A673 (cell line): Measurements from ENCODE around the gene CAMSAP3. TPM values are rescaled to one million over a fixed set of nuclear protein-coding genes. Genes with fewer than 3 reads are reported as not detected.

Experiments used
- BruUV-seq: library from RNA; stranded (reverse); fragments of 400-500 nt; replicated peaks from 2 replicates; lab custom pipeline; 2021; lab: Mats Ljungman, UMichigan
- CTCF ChIA-PET: fragments of 300-600 bp; sonication (Branson Sonifier 250); formaldehyde crosslinking; loops from one replicate; lab custom pipeline; 2022; ENCODE audit warnings: antibody characterized with exemption; lab: Charles Lee
- POLR2A ChIA-PET: fragments of 300-600 bp; sonication (Branson Sonifier 250); formaldehyde crosslinking; loops from one replicate; lab custom pipeline; 2022; ENCODE audit warnings: antibody characterized with exemption; ENCODE audit not compliant: low non-redundant PET; lab: Charles Lee
- DNase-seq: peaks from one replicate; pipeline ENCODE4 v3.0.0-alpha.2; 2015; ENCODE audit warnings: low spot score
- H3K27ac ChIP-seq: fragments of 200-600 bp; sonication (generic); 2 replicates; pipeline ENCODE4 v1.5.1; 2016; ENCODE audit warnings: mixed run types, low read depth, mild to moderate bottlenecking, mixed read lengths, antibody characterized with exemption, low read length; ENCODE audit not compliant: poor library complexity, severe bottlenecking
- H3K27me3 ChIP-seq: fragments of 200-600 bp; sonication (generic); replicated peaks from 2 replicates; pipeline ENCODE4 v1.6.1; 2017; ENCODE audit warnings: mixed run types, low read depth, mild to moderate bottlenecking, mixed read lengths, antibody characterized with exemption, low read length; ENCODE audit not compliant: insufficient read depth, poor library complexity
- H3K36me3 ChIP-seq: fragments of 200-600 bp; sonication (generic); 2 replicates; pipeline ENCODE4 v1.6.1; 2016; ENCODE audit warnings: mixed run types, mild to moderate bottlenecking, mixed read lengths, antibody characterized with exemption, low read length; ENCODE audit not compliant: insufficient read depth, poor library complexity, severe bottlenecking
- H3K4me1 ChIP-seq: fragments of 200-600 bp; sonication (generic); 2 replicates; pipeline ENCODE4 v1.6.1; 2017; ENCODE audit warnings: mixed run types, mild to moderate bottlenecking, mixed read lengths, antibody characterized with exemption, low read length; ENCODE audit not compliant: insufficient read depth, poor library complexity, severe bottlenecking
- H3K4me3 ChIP-seq: fragments of 200-600 bp; sonication (generic); 2 replicates; pipeline ENCODE4 v1.5.1; 2016; ENCODE audit warnings: low read depth, mixed run types, mild to moderate bottlenecking, mixed read lengths, low read length; ENCODE audit not compliant: poor library complexity, severe bottlenecking
- H3K9me3 ChIP-seq: fragments of 200-600 bp; sonication (generic); 2 replicates; pipeline ENCODE4 v1.6.1; 2016; ENCODE audit warnings: mixed run types, low read depth, mild to moderate bottlenecking, mixed read lengths, antibody characterized with exemption, low read length; ENCODE audit not compliant: poor library complexity, severe bottlenecking
- CTCF ChIP-seq: fragments of 300-800, 200-600 bp; sonication (generic); conservative IDR thresholded peaks from 2 replicates; pipeline ENCODE4 v1.5.1; 2017; ENCODE audit warnings: low read depth, mild to moderate bottlenecking, antibody characterized with exemption, low read length, moderate library complexity, mixed read lengths
- EZH2 ChIP-seq: fragments of 200-600 bp; sonication (generic); IDR thresholded peaks from 2 replicates; pipeline ENCODE4 v1.6.1; 2017; ENCODE audit warnings: borderline replicate concordance, low read depth, mild to moderate bottlenecking, mixed read lengths, antibody characterized with exemption, low read length; ENCODE audit not compliant: poor library complexity, severe bottlenecking
- intact Hi-C: fragments of 100-400 bp; cut with micrococcal nuclease; formaldehyde crosslinking; loops from one replicate; pipeline ENCODE4 v1.10.0; 2022; ENCODE audit not compliant: unreplicated experiment
- total RNA-seq: library from RNA; stranded (reverse); gene quantifications from 2 replicates; pipeline ENCODE4 v1.2.3, GENCODE V29; 2021

The CAMSAP3 gene
- total RNA-seq, 1 experiment from 2014 or later, result 1.2 TPM

GRCh38 chr19:7579182-7579581, 16.5 kb upstream of the CAMSAP3 start:
- ChIA-PET CTCF (interaction anchor here (2.0 kb wide), 1 partner anchor 11 kb away, joined by 11 read pairs; no protein-coding TSS in a partner anchor), POLR2A (no interaction called here)
- TF ChIP-seq CTCF, result no peak
- no peak for TF ChIP-seq EZH2
- intact Hi-C loops, result no loop called here
- Histone ChIP-seq H3K4me1 (no peaks in the 10 kb centered on the region), H3K36me3 (no peaks in the 10 kb centered on the region), H3K27me3 (peaks cover 13% of the 10 kb centered on the region), H3K4me3 (no peak overlapping the region), H3K9me3 (no peaks in the 10 kb centered on the region), H3K27ac (no peak overlapping the region)
- DNase-seq, result no peak
- BruUV-seq, result no TSS peak

- no TSS peak for BruUV-seq
Measured at GRCh38 chr19:7582446-7582845, 13.2 kb upstream of the CAMSAP3 start.

GRCh38 chr19:7589822-7590221, 5.8 kb upstream of the CAMSAP3 start:
- Histone ChIP-seq H3K27ac (no peak overlapping the region), H3K27me3 (peaks cover 15% of the 10 kb centered on the region), H3K4me1 (no peaks in the 10 kb centered on the region), H3K36me3 (no peaks in the 10 kb centered on the region), H3K4me3 (no peak overlapping the region), H3K9me3 (no peaks in the 10 kb centered on the region)
- ChIA-PET POLR2A (interaction anchor here (0.6 kb wide), 1 partner anchor 51 kb away, joined by 17 read pairs; no protein-coding TSS in a partner anchor), CTCF (no interaction called here)
- BruUV-seq, result no TSS peak
- TF ChIP-seq EZH2, result no peak
- TF ChIP-seq CTCF, result no peak
- no peak for DNase-seq
- intact Hi-C loops, result no loop called here

More at GRCh38 chr19:7582446-7582845, 13.2 kb upstream of the CAMSAP3 start:
- DNase-seq, result no peak
- no peaks in the 10 kb centered on the region for H3K9me3 ChIP-seq
- CTCF ChIA-PET, result no interaction called here
- H3K27me3 ChIP-seq, result peaks cover 30% of the 10 kb centered on the region
- no peaks in the 10 kb centered on the region for H3K36me3 ChIP-seq
- no peak overlapping the region for H3K4me3 ChIP-seq
- H3K27ac ChIP-seq, result no peak overlapping the region
- TF ChIP-seq EZH2 (no peak), CTCF (no peak)
- POLR2A ChIA-PET, result interaction anchor here (0.6 kb wide), 1 partner anchor 338 kb away, joined by 11 read pairs; the partner anchor contains the start of gene SNAPC2
- intact Hi-C loops, result no loop called here
- no peaks in the 10 kb centered on the region for H3K4me1 ChIP-seq
